Hepatocyte (in vitro differentiated cells): ENCODE measurements around the gene PHF21B.

Experiments used
- CTCF ChIP-seq: fragments of 200-600 bp; sonication (generic); IDR thresholded peaks from 2 replicates; pipeline ENCODE4 v1.5.1; 2016; ENCODE audit warnings: antibody characterized with exemption, mild to moderate bottlenecking; ENCODE audit not compliant: poor library complexity
- EZH2 ChIP-seq: fragments of 200-600 bp; sonication (generic); IDR thresholded peaks from 2 replicates; pipeline ENCODE4 v1.6.1; 2016; ENCODE audit warnings: antibody characterized with exemption, mild to moderate bottlenecking, borderline replicate concordance
- EZH2phosphoT487 ChIP-seq: fragments of 200-600 bp; sonication (generic); IDR thresholded peaks from one replicate; pipeline ENCODE4 v1.6.1; 2018; ENCODE audit warnings: antibody characterized with exemption, mild to moderate bottlenecking, low read depth, moderate library complexity; ENCODE audit not compliant: unreplicated experiment, severe bottlenecking

DNA sequence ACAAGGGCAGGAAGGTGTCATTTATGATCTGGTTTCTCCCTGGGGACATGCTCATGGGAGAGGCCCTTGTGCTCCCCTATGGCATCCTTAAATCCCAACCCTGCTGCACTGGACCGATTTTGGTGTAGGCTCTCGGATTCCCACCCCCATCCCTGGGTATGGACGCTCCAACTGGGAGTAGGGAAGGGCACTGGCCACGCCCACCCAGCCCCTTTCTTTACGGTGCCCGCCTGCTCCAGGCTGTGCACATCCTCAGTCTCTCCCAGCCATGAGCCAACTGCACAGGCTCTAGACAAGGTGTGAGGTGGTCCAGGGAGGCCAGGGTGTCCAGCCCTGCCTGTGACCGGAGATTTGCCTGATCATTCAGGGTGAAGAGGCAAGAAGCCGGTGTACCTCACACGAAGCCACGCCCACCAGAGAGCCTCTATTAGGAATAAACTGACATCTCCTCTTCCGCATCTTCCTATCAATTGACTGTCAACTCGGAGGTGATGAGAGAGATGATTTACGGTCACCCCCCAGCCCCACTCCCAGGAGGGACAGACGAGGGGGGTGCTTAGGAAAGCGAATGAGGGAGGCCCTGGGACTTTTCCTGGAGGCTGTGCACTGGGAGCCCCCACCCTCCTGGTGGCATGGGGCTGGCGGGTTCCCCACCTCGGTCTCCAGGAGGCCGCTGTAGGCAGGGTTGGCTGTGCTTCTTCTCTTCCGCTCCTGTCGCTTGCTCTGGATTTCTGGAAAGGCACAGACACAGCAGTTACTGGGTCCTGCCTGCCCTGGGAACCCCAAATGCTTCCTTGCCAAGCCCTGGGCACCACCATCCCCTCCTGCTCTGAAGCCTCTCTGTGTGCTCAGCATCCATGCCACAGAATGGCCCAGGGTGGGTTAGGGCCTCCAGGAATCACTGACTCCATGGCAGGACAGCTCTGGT is 116.7 kb downstream of the PHF21B start:
- TF ChIP-seq CTCF (no peak), EZH2phosphoT487 (no peak), EZH2 (no peak)
